ENCODE results near the gene VWA1.

The VWA1 gene

DNA sequence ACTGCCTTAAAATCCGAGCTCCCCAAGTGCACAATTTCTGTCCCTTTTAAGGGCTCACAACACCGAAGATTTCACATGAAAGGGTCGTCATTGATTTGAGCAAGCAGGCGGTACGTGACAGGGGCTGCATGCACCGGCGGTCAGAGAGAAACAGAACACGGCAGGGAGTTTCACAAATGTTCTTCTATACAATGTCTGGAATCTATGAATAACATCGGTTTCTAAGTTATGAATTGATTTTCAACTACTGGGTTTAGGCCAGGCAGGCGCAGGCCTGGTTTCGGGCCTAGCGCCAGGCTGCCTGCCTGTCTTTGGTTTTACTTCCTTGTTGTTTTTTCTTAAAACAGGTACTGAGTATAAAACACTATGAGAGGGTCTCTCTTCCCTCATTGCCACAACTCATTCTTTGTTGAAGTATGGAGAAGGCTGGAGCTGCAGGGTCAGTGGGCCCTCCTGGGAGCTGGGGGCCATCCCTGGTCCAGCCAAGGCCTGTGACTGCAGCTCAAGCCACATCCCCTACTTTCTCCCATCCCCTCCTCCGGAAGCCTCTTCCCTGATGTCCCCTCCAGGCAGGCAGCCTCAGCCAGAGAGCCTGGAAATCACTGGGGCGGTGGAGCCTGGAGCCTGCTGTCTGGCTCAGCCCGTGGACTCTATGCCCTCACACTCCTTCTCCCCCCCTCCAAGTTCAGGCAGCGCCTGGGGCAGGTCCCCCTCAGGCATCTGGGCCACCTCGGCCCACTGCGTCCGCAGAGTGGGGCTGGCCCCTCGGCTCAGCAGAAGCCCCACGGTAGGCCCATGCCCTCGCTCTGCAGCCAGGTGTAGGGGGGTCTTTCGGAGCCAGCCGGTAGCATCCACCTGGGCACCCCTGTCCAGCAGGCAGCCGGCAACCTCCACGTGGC is 16.8 kb upstream of the VWA1 start:
- peak; percentile 68; the same call in 1 of the 2 replicates for TF ChIP-seq ZFX (IDR thresholded peaks at IDR 0.05)
- TF ChIP-seq, protein P1, sequence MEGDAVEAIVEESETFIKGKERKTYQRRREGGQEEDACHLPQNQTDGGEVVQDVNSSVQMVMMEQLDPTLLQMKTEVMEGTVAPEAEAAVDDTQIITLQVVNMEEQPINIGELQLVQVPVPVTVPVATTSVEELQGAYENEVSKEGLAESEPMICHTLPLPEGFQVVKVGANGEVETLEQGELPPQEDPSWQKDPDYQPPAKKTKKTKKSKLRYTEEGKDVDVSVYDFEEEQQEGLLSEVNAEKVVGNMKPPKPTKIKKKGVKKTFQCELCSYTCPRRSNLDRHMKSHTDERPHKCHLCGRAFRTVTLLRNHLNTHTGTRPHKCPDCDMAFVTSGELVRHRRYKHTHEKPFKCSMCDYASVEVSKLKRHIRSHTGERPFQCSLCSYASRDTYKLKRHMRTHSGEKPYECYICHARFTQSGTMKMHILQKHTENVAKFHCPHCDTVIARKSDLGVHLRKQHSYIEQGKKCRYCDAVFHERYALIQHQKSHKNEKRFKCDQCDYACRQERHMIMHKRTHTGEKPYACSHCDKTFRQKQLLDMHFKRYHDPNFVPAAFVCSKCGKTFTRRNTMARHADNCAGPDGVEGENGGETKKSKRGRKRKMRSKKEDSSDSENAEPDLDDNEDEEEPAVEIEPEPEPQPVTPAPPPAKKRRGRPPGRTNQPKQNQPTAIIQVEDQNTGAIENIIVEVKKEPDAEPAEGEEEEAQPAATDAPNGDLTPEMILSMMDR (conservative IDR thresholded peaks at IDR 0.05) = no peak
- H3K27ac ChIP-seq = peak overlapping the region; percentile 16

GRCh38 chr1:1419363-1419812 is 16.1 kb upstream of the VWA1 start:
- peak overlapping the region; percentile 50; the same call in 1 of the 2 replicates for H3K27ac ChIP-seq
- TF ChIP-seq ZFX (IDR thresholded peaks at IDR 0.05) = no peak
- TF ChIP-seq, protein P1 (conservative IDR thresholded peaks at IDR 0.05) = no peak

DNA sequence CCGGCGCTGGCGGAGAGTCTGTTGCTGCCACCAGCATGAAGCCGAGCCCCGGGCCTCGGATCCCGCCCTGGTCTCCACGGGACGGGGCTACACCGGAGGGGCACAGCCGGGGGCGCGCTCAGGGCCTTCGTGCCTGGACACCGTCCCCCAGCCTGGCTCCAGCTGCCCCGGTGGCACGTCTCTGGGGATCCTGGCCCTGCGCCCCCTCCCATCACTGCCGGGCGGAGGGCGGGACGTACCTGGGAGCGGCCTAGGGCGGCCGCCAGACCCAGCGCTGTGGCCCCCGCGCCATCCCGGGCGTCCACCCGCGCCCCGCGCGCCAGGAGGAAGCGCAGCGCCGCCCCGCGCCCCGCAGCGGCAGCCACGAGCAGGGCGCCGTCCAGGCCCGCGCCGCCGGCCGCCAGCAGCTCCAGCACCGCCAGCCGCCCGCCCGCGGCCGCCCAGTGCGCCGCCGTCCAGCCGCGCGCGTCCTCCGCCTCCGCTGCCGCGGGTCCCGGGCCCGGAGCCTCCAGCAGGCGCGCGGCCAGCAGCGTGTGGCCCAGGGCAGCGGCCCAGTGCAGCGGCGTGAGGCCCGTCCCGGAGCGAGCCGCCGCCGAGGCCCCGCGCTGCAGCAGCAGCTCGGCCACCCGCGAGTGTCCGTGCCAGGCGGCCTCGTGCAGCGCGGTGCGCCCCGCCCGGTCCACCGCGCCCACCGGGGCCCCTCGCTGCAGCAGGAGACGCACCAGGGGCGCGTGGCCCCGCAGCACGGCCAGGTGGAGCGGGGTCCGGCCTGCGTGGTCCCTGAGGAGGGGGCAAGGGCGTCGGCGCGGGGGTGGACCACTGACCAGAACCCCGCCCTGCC is 15.5 kb upstream of the VWA1 start:
- peak overlapping the region; percentile 50 for H3K27ac ChIP-seq
- peak; percentile 88; the same call in 1 of the 2 replicates for TF ChIP-seq ZFX (IDR thresholded peaks at IDR 0.05)
- TF ChIP-seq, protein P1 (conservative IDR thresholded peaks at IDR 0.05) = no peak; the same call in 1 of the 2 replicates

- H3K27ac ChIP-seq = peak overlapping the region; percentile 50
- TF ChIP-seq ZFX (IDR thresholded peaks at IDR 0.05) = no peak
- TF ChIP-seq, protein P1 (conservative IDR thresholded peaks at IDR 0.05) = no peak
Measured at GRCh38 chr1:1420654-1421141, 14.8 kb upstream of the VWA1 start.

GRCh38 chr1:1421147-1421906 is 14.2 kb upstream of the VWA1 start, which contains the start of gene ANKRD65:
Gene ANKRD65, minus strand, starts transcription at chr1:1421276. Its CDS starts 271 bp downstream, at chr1:1421005.
- TF ChIP-seq, protein P1 (conservative IDR thresholded peaks at IDR 0.05) = no peak
- TF ChIP-seq ZFX (IDR thresholded peaks at IDR 0.05) = no peak
- peak within 1 kb of the TSS; percentile 50 for H3K27ac ChIP-seq

GRCh38 chr1:1421907-1422464 is 13.5 kb upstream of the VWA1 start:
- TF ChIP-seq, protein P1 (conservative IDR thresholded peaks at IDR 0.05) = no peak
- TF ChIP-seq ZFX (IDR thresholded peaks at IDR 0.05) = no peak
- H3K27ac ChIP-seq = no peak overlapping the region
